SK-N-SH (cell line): ENCODE measurements around the gene AHRR. TPM values are rescaled to one million over a fixed set of nuclear protein-coding genes. Genes with fewer than 3 reads are reported as not detected.

ENCODE experiments used
- CTCF ChIA-PET: fragments of 300-600, 350-600 bp; formaldehyde crosslinking; extraction: SDS; loops from one replicate; lab custom pipeline; 2021; lab: Yijun Ruan, JAX
- POLR2A ChIA-PET: fragments of 350-600 bp; sonication (Branson Sonifier 250); formaldehyde crosslinking; extraction: SDS; loops from one replicate; lab custom pipeline; 2020; ENCODE audit warnings: antibody characterized with exemption, inconsistent platforms; lab: Yijun Ruan, JAX
- DNase-seq: peaks from one replicate; pipeline ENCODE4 v3.0.0; 2012
- H2AFZ ChIP-seq: fragments of 200-600 bp; sonication (generic); 2 replicates; pipeline ENCODE4 v1.8.1; 2016; ENCODE audit warnings: antibody characterized with exemption, mild to moderate bottlenecking, low read depth
- H3F3A ChIP-seq: fragments of 200-600 bp; sonication (generic); replicated peaks from 2 replicates; pipeline ENCODE3; 2016; ENCODE audit warnings: antibody characterized with exemption, mild to moderate bottlenecking; ENCODE audit not compliant: insufficient read depth
- H3K27ac ChIP-seq, 2 experiments: fragments of 200-500 bp in 1 of 2; fragments of 200-600 bp in 1 of 2; sonication (Bioruptor generic) in 1 of 2; sonication (generic), shearing (Covaris generic) in 1 of 2; 2 replicates each; pipeline versions ENCODE4 v1.5.1 to v1.6.1; 2014 to 2016; ENCODE audit warnings: low read depth in 2 of 2, inconsistent platforms in 1 of 2, low read length in 1 of 2, mild to moderate bottlenecking in 1 of 2, mixed read lengths in 1 of 2
- H3K27me3 ChIP-seq: fragments of 200-600 bp; sonication (generic), shearing (Covaris generic); 2 replicates; pipeline ENCODE4 v1.6.1; 2016; ENCODE audit warnings: mixed run types; ENCODE audit not compliant: insufficient read depth
- H3K36me3 ChIP-seq, 2 experiments: fragments of 200-500 bp in 1 of 2; fragments of 200-600 bp in 1 of 2; sonication (Bioruptor generic) in 1 of 2; sonication (generic) in 1 of 2; replicated peaks in 1 of 2; 2 replicates each; pipeline versions ENCODE3 to v1.5.1; 2014 to 2016; ENCODE audit warnings: low read length in 1 of 2, mild to moderate bottlenecking in 1 of 2; ENCODE audit not compliant: insufficient read depth in 2 of 2, control insufficient read depth in 1 of 2
- H3K4me1 ChIP-seq, 2 experiments: fragments of 200-500 bp in 1 of 2; fragments of 200-600 bp in 1 of 2; sonication (Bioruptor generic) in 1 of 2; sonication (generic), shearing (Covaris generic) in 1 of 2; 2 replicates each; pipeline versions ENCODE4 v1.5.1 to v1.6.1; 2014 to 2016; ENCODE audit warnings: low read depth in 1 of 2, low read length in 1 of 2, mixed run types in 1 of 2; ENCODE audit not compliant: insufficient read depth in 2 of 2, control insufficient read depth in 1 of 2
- H3K4me2 ChIP-seq: fragments of 200-600 bp; sonication (generic), shearing (Covaris generic); 2 replicates; pipeline ENCODE4 v1.6.1; 2017; ENCODE audit warnings: mixed run types
- H3K4me3 ChIP-seq, 2 experiments: fragments of 200-500 bp in 1 of 2; fragments of 200-600 bp in 1 of 2; sonication (Bioruptor generic) in 1 of 2; sonication (generic), shearing (Covaris generic) in 1 of 2; 2 replicates each; pipeline versions ENCODE4 v1.5.1 to v1.8.1; 2014 to 2016; ENCODE audit warnings: low read depth in 2 of 2, inconsistent platforms in 1 of 2, low read length in 1 of 2, mild to moderate bottlenecking in 1 of 2, mixed read lengths in 1 of 2, moderate library complexity in 1 of 2
- H3K79me2 ChIP-seq: fragments of 200-600 bp; sonication (generic); 2 replicates; pipeline ENCODE4 v1.8.1; 2017; ENCODE audit warnings: mild to moderate bottlenecking; ENCODE audit not compliant: insufficient read depth
- H3K9ac ChIP-seq: fragments of 200-600 bp; sonication (generic); 2 replicates; pipeline ENCODE4 v1.6.1; 2017; ENCODE audit warnings: mixed run types
- H3K9me2 ChIP-seq: fragments of 200-600 bp; sonication (generic); 2 replicates; pipeline ENCODE4 v1.6.1; 2017; ENCODE audit warnings: mixed run types
- H3K9me3 ChIP-seq: fragments of 200-600 bp; sonication (generic); 2 replicates; pipeline ENCODE4 v1.6.1; 2017; ENCODE audit warnings: mixed run types, mild to moderate bottlenecking, moderate library complexity
- H4K20me1 ChIP-seq: fragments of 200-600 bp; sonication (generic); 2 replicates; pipeline ENCODE4 v1.6.1; 2017; ENCODE audit warnings: mild to moderate bottlenecking, mixed run types; ENCODE audit not compliant: insufficient read depth
- ELF1 ChIP-seq: IDR thresholded peaks from 2 replicates; pipeline ENCODE4 v1.4.0; 2012
- FOSL2 ChIP-seq: IDR thresholded peaks from 2 replicates; pipeline ENCODE4 v1.4.0; 2012; ENCODE audit warnings: low read depth, mild to moderate bottlenecking, moderate library complexity, borderline replicate concordance
- FOXJ3 ChIP-seq: sonication (generic); formaldehyde crosslinking; IDR thresholded peaks from 2 replicates; pipeline ENCODE4 v1.5.1; 2020; ENCODE audit warnings: mild to moderate bottlenecking, missing genetic modification reagents
- GATA2 ChIP-seq: sonication (generic); formaldehyde crosslinking; IDR thresholded peaks from 2 replicates; pipeline ENCODE4 v1.5.0; 2020; ENCODE audit warnings: mild to moderate bottlenecking, missing genetic modification reagents
- JUND ChIP-seq: IDR thresholded peaks from 2 replicates; pipeline ENCODE4 v1.4.0; 2012
- MAX ChIP-seq: IDR thresholded peaks from 2 replicates; pipeline ENCODE4 v1.4.0; 2012; ENCODE audit warnings: low read depth
- MEF2A ChIP-seq: IDR thresholded peaks from 2 replicates; pipeline ENCODE4 v1.4.0; 2012; ENCODE audit warnings: low read depth, borderline replicate concordance
- MXI1 ChIP-seq: IDR thresholded peaks from 2 replicates; pipeline ENCODE4 v1.6.1; 2012; ENCODE audit warnings: mild to moderate bottlenecking, low read depth, low read length, improper control_type of control experiment
- NFIC ChIP-seq: IDR thresholded peaks from 2 replicates; pipeline ENCODE4 v1.4.0; 2012; ENCODE audit warnings: borderline replicate concordance
- NRF1 ChIP-seq: IDR thresholded peaks from 2 replicates; pipeline ENCODE4 v1.6.1; 2012; ENCODE audit warnings: low read depth, mild to moderate bottlenecking, low read length
- RCOR1 ChIP-seq: fragments of 150-350 bp; IDR thresholded peaks from 2 replicates; pipeline ENCODE4 v1.6.1; 2017; ENCODE audit warnings: antibody characterized with exemption, low read length
- REST ChIP-seq: IDR thresholded peaks from 2 replicates; pipeline ENCODE4 v1.6.1; 2012; ENCODE audit warnings: mild to moderate bottlenecking, low read depth, low read length, moderate library complexity
- SIN3A ChIP-seq: IDR thresholded peaks from 2 replicates; pipeline ENCODE4 v1.6.1; 2012; ENCODE audit warnings: low read depth, mild to moderate bottlenecking, low read length, moderate library complexity, borderline replicate concordance
- SMC3 ChIP-seq: IDR thresholded peaks from 2 replicates; pipeline ENCODE4 v1.6.1; 2012; ENCODE audit warnings: low read depth, low read length, improper control_type of control experiment
- TCF12 ChIP-seq: IDR thresholded peaks from 2 replicates; pipeline ENCODE4 v1.4.0; 2012
- TEAD4 ChIP-seq: IDR thresholded peaks from 2 replicates; pipeline ENCODE4 v1.4.0; 2012; ENCODE audit warnings: mild to moderate bottlenecking, borderline replicate concordance; ENCODE audit not compliant: insufficient read depth
- YY1 ChIP-seq: IDR thresholded peaks from 2 replicates; pipeline ENCODE4 v1.4.0; 2012; ENCODE audit warnings: low read depth, mild to moderate bottlenecking
- WGBS: methylation state at CpG from one replicate; pipeline ENCODE4 v1.1.6; 2017; ENCODE audit warnings: low lambda C conversion rate; 5-methylcytosine and 5-hydroxymethylcytosine counted together
- polyA plus RNA-seq, 3 experiments: library from polyadenylated mRNA; depleted of rRNA; stranded (reverse); fragments of >200 nt; gene quantifications; 2 replicates each; pipeline ENCODE4 v1.2.3, GENCODE V29; 2012
- TF ChIP-seq, protein P1 (sequence below): IDR thresholded peaks from 2 replicates; pipeline ENCODE4 v1.4.0; 2012; ENCODE audit warnings: low read depth, borderline replicate concordance
- TF ChIP-seq, protein P2 (sequence below): IDR thresholded peaks from 2 replicates; pipeline ENCODE4; 2012
- TF ChIP-seq, protein P3 (sequence below): fragments of 150-350 bp; IDR thresholded peaks from 2 replicates; pipeline ENCODE4 v1.6.1; 2016; ENCODE audit warnings: mild to moderate bottlenecking, low read depth, low read length

AHRR gene
- polyA plus RNA-seq, 1 of the 3 experiments (the other 2 are of a cell fraction), result 0.71 TPM

GRCh38 chr5:307306-307705 is 14.2 kb upstream of the AHRR start (continued):
- TF ChIP-seq FOXJ3 (CRISPR knock-in tag) (no peak), NFIC (no peak), YY1 (no peak), MXI1 (no peak)
- TF ChIP-seq, all 33 proteins: peak for 0

DNA sequence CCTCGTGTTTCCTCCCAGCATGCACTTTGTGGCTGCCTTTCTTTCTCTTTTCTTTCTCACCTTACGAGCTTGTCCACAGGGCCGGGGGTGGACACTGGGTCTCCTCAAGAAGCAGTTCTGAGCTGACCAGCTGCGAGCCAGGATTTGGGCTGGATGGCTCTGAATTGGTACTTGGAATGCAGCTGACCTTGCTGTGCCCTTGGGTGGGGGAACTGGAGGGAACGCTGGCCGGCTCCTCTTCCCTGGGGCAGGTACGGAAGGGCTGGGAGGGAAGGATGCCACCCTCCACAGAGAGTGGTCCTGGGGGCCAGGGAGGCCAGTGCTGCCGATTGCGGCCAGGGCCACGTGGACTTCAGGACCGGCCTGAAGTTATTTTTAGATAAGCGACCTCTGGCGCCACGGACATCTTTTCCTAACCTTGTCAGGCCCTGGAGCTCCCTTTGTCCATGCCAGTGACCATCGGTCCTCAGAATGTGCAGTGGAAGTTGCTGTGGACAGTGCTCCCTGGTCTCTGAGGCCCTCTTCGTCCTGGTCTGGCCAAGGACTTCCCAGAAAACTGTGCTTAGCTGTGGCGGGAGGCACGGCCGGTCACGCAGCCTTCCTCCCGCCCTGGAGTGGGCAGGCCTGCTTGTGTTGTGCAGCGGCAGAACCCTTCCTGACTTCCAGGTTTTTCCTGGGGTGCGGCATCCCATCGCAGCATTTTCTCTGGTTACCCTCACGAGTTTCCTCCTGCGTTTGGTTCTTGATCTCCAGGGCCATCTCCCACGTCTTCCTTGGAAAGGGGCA is 13.5 kb upstream of the AHRR start:
- H2AFZ ChIP-seq, result no peak overlapping the region
- H4K20me1 ChIP-seq, result peaks cover 74% of the 10 kb centered on the region
- CTCF ChIA-PET, result interaction anchor here (1.3 kb wide), 1 partner anchor 9 kb away, joined by 5 read pairs; no protein-coding TSS in a partner anchor

More for the DNA sequence above, 13.5 kb upstream of the AHRR start:
- Histone ChIP-seq H3F3A (no peaks in the 10 kb centered on the region), H3K4me2 (no peak overlapping the region), H3K4me1 (peaks cover 0 to 12% of the 10 kb centered on the region in 2 experiments; a peak in 1 of 4 replicates), H3K9me3 (no peaks in the 10 kb centered on the region), H3K4me3 (no peak overlapping the region), H3K9ac (no peak overlapping the region), H3K9me2 (no peaks in the 10 kb centered on the region), H3K36me3 (peaks cover 4 to 60% of the 10 kb centered on the region in 2 experiments), H3K27ac (no peak overlapping the region), H3K27me3 (no peaks in the 10 kb centered on the region), H3K79me2 (peaks cover 64% of the 10 kb centered on the region; the same call in 1 of the 2 replicates)
- WGBS, result 96% methylated on average over 20 of the region's 27 CpGs
- DNase-seq, result no peak
- POLR2A ChIA-PET, result no interaction called here
- TF ChIP-seq TCF12, result no peak
- no peak for TF ChIP-seq FOSL2
- TF ChIP-seq SIN3A, result no peak
- no peak for TF ChIP-seq REST
- TF ChIP-seq, protein P1, sequence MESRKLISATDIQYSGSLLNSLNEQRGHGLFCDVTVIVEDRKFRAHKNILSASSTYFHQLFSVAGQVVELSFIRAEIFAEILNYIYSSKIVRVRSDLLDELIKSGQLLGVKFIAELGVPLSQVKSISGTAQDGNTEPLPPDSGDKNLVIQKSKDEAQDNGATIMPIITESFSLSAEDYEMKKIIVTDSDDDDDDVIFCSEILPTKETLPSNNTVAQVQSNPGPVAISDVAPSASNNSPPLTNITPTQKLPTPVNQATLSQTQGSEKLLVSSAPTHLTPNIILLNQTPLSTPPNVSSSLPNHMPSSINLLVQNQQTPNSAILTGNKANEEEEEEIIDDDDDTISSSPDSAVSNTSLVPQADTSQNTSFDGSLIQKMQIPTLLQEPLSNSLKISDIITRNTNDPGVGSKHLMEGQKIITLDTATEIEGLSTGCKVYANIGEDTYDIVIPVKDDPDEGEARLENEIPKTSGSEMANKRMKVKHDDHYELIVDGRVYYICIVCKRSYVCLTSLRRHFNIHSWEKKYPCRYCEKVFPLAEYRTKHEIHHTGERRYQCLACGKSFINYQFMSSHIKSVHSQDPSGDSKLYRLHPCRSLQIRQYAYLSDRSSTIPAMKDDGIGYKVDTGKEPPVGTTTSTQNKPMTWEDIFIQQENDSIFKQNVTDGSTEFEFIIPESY, result no peak
- no peak for TF ChIP-seq MAX
- TF ChIP-seq ELF1, result no peak
- no peak for TF ChIP-seq JUND
- TF ChIP-seq RCOR1, result no peak
- no peak for TF ChIP-seq TEAD4
- no peak for TF ChIP-seq NRF1
- TF ChIP-seq SMC3, result no peak
- TF ChIP-seq, protein P2, sequence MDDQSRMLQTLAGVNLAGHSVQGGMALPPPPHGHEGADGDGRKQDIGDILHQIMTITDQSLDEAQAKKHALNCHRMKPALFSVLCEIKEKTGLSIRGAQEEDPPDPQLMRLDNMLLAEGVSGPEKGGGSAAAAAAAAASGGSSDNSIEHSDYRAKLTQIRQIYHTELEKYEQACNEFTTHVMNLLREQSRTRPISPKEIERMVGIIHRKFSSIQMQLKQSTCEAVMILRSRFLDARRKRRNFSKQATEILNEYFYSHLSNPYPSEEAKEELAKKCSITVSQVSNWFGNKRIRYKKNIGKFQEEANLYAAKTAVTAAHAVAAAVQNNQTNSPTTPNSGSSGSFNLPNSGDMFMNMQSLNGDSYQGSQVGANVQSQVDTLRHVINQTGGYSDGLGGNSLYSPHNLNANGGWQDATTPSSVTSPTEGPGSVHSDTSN, result no peak
- TF ChIP-seq, protein P3, sequence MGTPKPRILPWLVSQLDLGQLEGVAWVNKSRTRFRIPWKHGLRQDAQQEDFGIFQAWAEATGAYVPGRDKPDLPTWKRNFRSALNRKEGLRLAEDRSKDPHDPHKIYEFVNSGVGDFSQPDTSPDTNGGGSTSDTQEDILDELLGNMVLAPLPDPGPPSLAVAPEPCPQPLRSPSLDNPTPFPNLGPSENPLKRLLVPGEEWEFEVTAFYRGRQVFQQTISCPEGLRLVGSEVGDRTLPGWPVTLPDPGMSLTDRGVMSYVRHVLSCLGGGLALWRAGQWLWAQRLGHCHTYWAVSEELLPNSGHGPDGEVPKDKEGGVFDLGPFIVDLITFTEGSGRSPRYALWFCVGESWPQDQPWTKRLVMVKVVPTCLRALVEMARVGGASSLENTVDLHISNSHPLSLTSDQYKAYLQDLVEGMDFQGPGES, result no peak
- no peak for TF ChIP-seq MEF2A
- no peak for TF ChIP-seq GATA2 (CRISPR knock-in tag)
